ENCODE data around the gene VEZT. TPM values are rescaled to one million over a fixed set of nuclear protein-coding genes. Genes with fewer than 3 reads are reported as not detected.

VEZT gene
- polyA plus RNA-seq, 3 donors = 14.6 to 20.6 (median 16.7) TPM

GRCh38 chr12:95205685-95206084, 11.9 kb upstream of the VEZT start:
- H3K9me3 Mint-ChIP-seq = peaks cover 0 to 7% (median 3%) of the 10 kb centered on the region in 7 donors
- no peak overlapping the region for H3K9ac ChIP-seq (ENCODE audit: insufficient read depth, low read length, poor library complexity, severe bottlenecking)
- H3K27me3 Mint-ChIP-seq (ENCODE audit: low read depth in 3 of 3) = peaks cover 0 to 1% (median 0%) of the 10 kb centered on the region in 3 donors
- TF ChIP-seq CTCF (IDR thresholded peaks at IDR 0.05) = no peak
- H3K36me3 ChIP-seq (replicated peaks in 1 of 2; ENCODE audit: control insufficient read depth in 1 of 2, insufficient read depth in 2 of 2, low read length in 2 of 2) = peaks cover 2 to 27% of the 10 kb centered on the region in 2 donors
- H3K4me3 Mint-ChIP-seq = peak overlapping the region in 1 of 2 donors; percentile 37
- H3K4me2 ChIP-seq (replicated peaks; ENCODE audit: extremely low read depth, low read length, poor library complexity, severe bottlenecking) = peak overlapping the region; percentile 33
- H3K79me2 ChIP-seq (ENCODE audit: insufficient read depth, low read length) = no peaks in the 10 kb centered on the region
- peak overlapping the region; percentile 32 for H2AFZ ChIP-seq (ENCODE audit: insufficient read depth, low read depth, low read length, poor library complexity, severe bottlenecking)
- peak overlapping the region; percentile 44 to 76 for H3K27ac ChIP-seq (ENCODE audit: low read depth in 1 of 2, low read length in 2 of 2)
- intact Hi-C loops (cut with micrococcal nuclease) = no loop called here
- peak in 2 of 3 donors; percentile 56 to 57 for DNase-seq
- peak overlapping the region; percentile 20 to 92 (median 89) for H3K27ac Mint-ChIP-seq
- H3K9me3 ChIP-seq (replicated peaks in 1 of 2; ENCODE audit: control insufficient read depth in 1 of 2, insufficient read depth in 1 of 2, low read length in 2 of 2) = no peaks in the 10 kb centered on the region
- H3K27me3 ChIP-seq (ENCODE audit: control insufficient read depth in 2 of 2, insufficient read depth in 2 of 2, low read length in 2 of 2) = no peaks in the 10 kb centered on the region
- peaks cover 51 to 52% of the 10 kb centered on the region in 2 donors for H3K4me1 ChIP-seq (ENCODE audit: control insufficient read depth in 1 of 2, insufficient read depth in 2 of 2, low read length in 2 of 2)
- peak overlapping the region in 1 of 3 experiments; percentile 26 for H3K4me3 ChIP-seq (replicated peaks in 1 of 3; ENCODE audit: low read depth in 2 of 3, low read length in 3 of 3)
- 24% methylated on average over 3 of the region's 4 CpGs for WGBS (ENCODE audit: insufficient coverage)
- peaks cover 28 to 37% of the 10 kb centered on the region in 2 donors for H3K36me3 Mint-ChIP-seq
- H4K20me1 ChIP-seq (ENCODE audit: insufficient read depth, low read length) = peaks cover 35% of the 10 kb centered on the region
- peaks cover 46% of the 10 kb centered on the region for H3K4me1 Mint-ChIP-seq

- Histone ChIP-seq H4K20me1 (ENCODE audit: insufficient read depth, low read length) (peaks cover 31% of the 10 kb centered on the region), H3K9me3 (replicated peaks in 1 of 2; ENCODE audit: control insufficient read depth in 1 of 2, insufficient read depth in 1 of 2, low read length in 2 of 2) (no peaks in the 10 kb centered on the region), H3K79me2 (ENCODE audit: insufficient read depth, low read length) (peaks cover 10% of the 10 kb centered on the region), H3K4me2 (replicated peaks; ENCODE audit: extremely low read depth, low read length, poor library complexity, severe bottlenecking) (no peak overlapping the region), H3K4me1 (ENCODE audit: control insufficient read depth in 1 of 2, insufficient read depth in 2 of 2, low read length in 2 of 2) (peaks cover 51 to 54% of the 10 kb centered on the region in 2 donors), H3K9ac (ENCODE audit: insufficient read depth, low read length, poor library complexity, severe bottlenecking) (no peak overlapping the region), H3K4me3 (replicated peaks in 1 of 3; ENCODE audit: low read depth in 2 of 3, low read length in 3 of 3) (no peak overlapping the region), H2AFZ (ENCODE audit: insufficient read depth, low read depth, low read length, poor library complexity, severe bottlenecking) (no peak overlapping the region), H3K36me3 (replicated peaks in 1 of 2; ENCODE audit: control insufficient read depth in 1 of 2, insufficient read depth in 2 of 2, low read length in 2 of 2) (peaks cover 2 to 30% of the 10 kb centered on the region in 2 donors), H3K27me3 (ENCODE audit: control insufficient read depth in 2 of 2, insufficient read depth in 2 of 2, low read length in 2 of 2) (no peaks in the 10 kb centered on the region), H3K27ac (ENCODE audit: low read depth in 1 of 2, low read length in 2 of 2) (peak overlapping the region in 1 of 2 donors; percentile 15)
- H3K4me3 Mint-ChIP-seq = no peak overlapping the region
- intact Hi-C loops (cut with micrococcal nuclease) = no loop called here
- 100% methylated on average over 2 of the region's 8 CpGs for WGBS (ENCODE audit: insufficient coverage)
- no peak for TF ChIP-seq CTCF (IDR thresholded peaks at IDR 0.05)
- peaks cover 43% of the 10 kb centered on the region for H3K4me1 Mint-ChIP-seq
- peaks cover 0 to 2% (median 0%) of the 10 kb centered on the region in 3 donors for H3K27me3 Mint-ChIP-seq (ENCODE audit: low read depth in 3 of 3)
- peak overlapping the region in 6 of 7 donors; percentile 15 to 82 (median 66) for H3K27ac Mint-ChIP-seq
- no peak for DNase-seq
- peaks cover 28 to 37% of the 10 kb centered on the region in 2 donors for H3K36me3 Mint-ChIP-seq
- H3K9me3 Mint-ChIP-seq = peaks cover 0 to 7% (median 3%) of the 10 kb centered on the region in 7 donors
Measured at GRCh38 chr12:95206916-95207315, 10.7 kb upstream of the VEZT start.

Data from CD14-positive monocyte (primary cell).